Sigmoid colon (tissue), 7 donors: Measurements from ENCODE around the gene RUNX2. TPM values are rescaled to one million over a fixed set of nuclear protein-coding genes. Genes with fewer than 3 reads are reported as not detected.

ENCODE experiments used
- DNase-seq: peaks from one replicate; pipeline ENCODE4 v3.0.0-alpha.2; 2019
- H3K27ac ChIP-seq, 4 donors: fragments of 200-600 bp; sonication (generic); one replicate each; pipeline ENCODE4 v1.5.1; 2016 to 2019; ENCODE audit warnings: mild to moderate bottlenecking in 1 of 4
- H3K27me3 ChIP-seq, 3 donors: fragments of 200-600 bp; sonication (generic); one replicate each; pipeline ENCODE4 v1.5.1; 2019; ENCODE audit warnings: mild to moderate bottlenecking in 1 of 3
- H3K36me3 ChIP-seq, 4 donors: fragments of 200-600 bp; sonication (generic); one replicate each; pipeline ENCODE4 v1.5.1; 2016 to 2019
- H3K4me1 ChIP-seq, 4 donors: fragments of 200-600 bp; sonication (generic); one replicate each; pipeline ENCODE4 v1.5.1; 2017 to 2019
- H3K4me3 ChIP-seq, 4 donors: fragments of 200-600 bp; sonication (generic); one replicate each; pipeline ENCODE4 v1.5.1; 2017 to 2019; ENCODE audit warnings: mild to moderate bottlenecking in 2 of 4, moderate library complexity in 1 of 4
- H3K9me3 ChIP-seq, 4 donors: fragments of 200-600 bp in 3 of 4; sonication (generic) in 3 of 4; one replicate each; pipeline versions ENCODE4 v1.5.1 to v1.6.1; 2013 to 2019
- CTCF ChIP-seq, 4 experiments: fragments of 450-650 bp in 3 of 4; fragments of 200-600 bp in 1 of 4; IDR thresholded peaks; one replicate each; pipeline ENCODE4 v1.5.1; 2016 to 2019; ENCODE audit warnings: antibody characterized with exemption in 4 of 4, mild to moderate bottlenecking in 3 of 4, moderate library complexity in 2 of 4
- EP300 ChIP-seq, 4 donors: sonication (generic); formaldehyde crosslinking; IDR thresholded peaks; one replicate each; pipeline ENCODE4 v1.6.1; 2017; ENCODE audit warnings: antibody characterized with exemption in 4 of 4
- POLR2A ChIP-seq, 2 donors: fragments of 450-650 bp; IDR thresholded peaks; one replicate each; pipeline ENCODE4 v1.6.1; 2016; ENCODE audit warnings: antibody characterized with exemption in 2 of 2, mild to moderate bottlenecking in 2 of 2, moderate library complexity in 2 of 2
- POLR2AphosphoS5 ChIP-seq, 4 donors: sonication (generic); formaldehyde crosslinking; IDR thresholded peaks; one replicate each; pipeline ENCODE4 v1.6.1; 2017; ENCODE audit warnings: antibody characterized with exemption in 4 of 4
- WGBS, 2 donors: extraction: QIAGEN DNeasy Blood & Tissue Kit; methylation state at CpG; one replicate each; pipeline ENCODE4 v1.1.7; 2013; 5-methylcytosine and 5-hydroxymethylcytosine counted together
- intact Hi-C: fragments of 100-400 bp; cut with DNase I; formaldehyde crosslinking; loops from one replicate; pipeline ENCODE4 v1.15.1; 2023
- polyA plus RNA-seq, 3 donors: library from polyadenylated mRNA; stranded (reverse); fragments of 200-250 nt; gene quantifications; one replicate each; pipeline ENCODE4 v1.2.3, GENCODE V29; 2013
- total RNA-seq, 4 donors: library from RNA; depleted of rRNA; stranded (reverse); fragments of >200 nt; gene quantifications; one replicate each; pipeline ENCODE4 v1.1.0, GENCODE V29; 2016
- donor health status: healthy with polysubstance abuse.
- donor health status: Bipolar disorder and iron deficiency.
- donor health status: healthy.

Gene RUNX2
- total and polyA plus RNA-seq, 7 donors: 0.92 to 4.7 (median 2.9) TPM

GRCh38 chr6:45382391-45382790 lies 54.3 kb downstream of the RUNX2 start:
- no peaks in the 10 kb centered on the region for H3K27me3 ChIP-seq
- TF ChIP-seq POLR2AphosphoS5 (IDR thresholded peaks at IDR 0.05): no peak
- no peak for TF ChIP-seq EP300 (IDR thresholded peaks at IDR 0.05)
- no peak for TF ChIP-seq POLR2A (IDR thresholded peaks at IDR 0.05)
- no peak for TF ChIP-seq CTCF (IDR thresholded peaks at IDR 0.05)
- intact Hi-C loops: no loop called here
- no peak for DNase-seq
- H3K4me3 ChIP-seq: no peak overlapping the region
- H3K9me3 ChIP-seq: no peaks in the 10 kb centered on the region
- WGBS, 2 donors: 92 to 97% methylated on average over 2 of the region's 2 CpGs
- H3K4me1 ChIP-seq: peaks cover 0 to 8% (median 3%) of the 10 kb centered on the region in 4 donors
- no peak overlapping the region for H3K27ac ChIP-seq
- no peaks in the 10 kb centered on the region for H3K36me3 ChIP-seq

DNA sequence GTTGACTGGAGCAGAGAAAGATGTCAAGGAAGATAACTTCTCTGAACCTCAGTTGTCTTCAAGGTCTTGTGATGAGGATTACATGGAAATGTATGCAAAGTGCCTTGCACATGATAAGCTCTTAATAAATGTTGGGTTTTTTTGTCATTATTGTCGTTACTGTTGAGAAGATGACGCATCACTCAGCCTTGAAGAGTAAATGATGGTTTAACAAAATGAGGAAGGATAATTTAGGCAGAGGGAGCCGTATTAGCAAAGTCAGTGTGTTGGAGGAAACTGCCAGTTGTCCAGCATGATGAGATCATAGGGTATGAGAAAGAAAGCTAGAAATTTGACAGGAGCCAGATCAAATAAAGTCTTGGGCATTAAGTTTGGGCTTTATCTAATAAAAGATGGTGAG lies 58.4 kb downstream of the RUNX2 start:
- no peak for TF ChIP-seq EP300 (IDR thresholded peaks at IDR 0.05)
- TF ChIP-seq POLR2AphosphoS5 (IDR thresholded peaks at IDR 0.05): no peak
- TF ChIP-seq POLR2A (IDR thresholded peaks at IDR 0.05): no peak
- TF ChIP-seq CTCF (IDR thresholded peaks at IDR 0.05): no peak
- Histone ChIP-seq H3K4me1 (no peaks in the 10 kb centered on the region), H3K27me3 (no peaks in the 10 kb centered on the region), H3K9me3 (no peaks in the 10 kb centered on the region), H3K4me3 (no peak overlapping the region), H3K27ac (no peak overlapping the region), H3K36me3 (no peaks in the 10 kb centered on the region)
- 89 to 90% methylated on average over 3 of the region's 3 CpGs for WGBS, 2 donors
- no peak for DNase-seq
- intact Hi-C loops: no loop called here

- WGBS, 2 donors: 96% methylated on average over 5 of the region's 5 CpGs
- TF ChIP-seq CTCF (IDR thresholded peaks at IDR 0.05): no peak
- TF ChIP-seq POLR2A (IDR thresholded peaks at IDR 0.05): no peak
- no peak for TF ChIP-seq POLR2AphosphoS5 (IDR thresholded peaks at IDR 0.05)
- TF ChIP-seq EP300 (IDR thresholded peaks at IDR 0.05): no peak
These were observed 59.1 kb downstream of the RUNX2 start for GRCh38 chr6:45387236-45387635.

DNA sequence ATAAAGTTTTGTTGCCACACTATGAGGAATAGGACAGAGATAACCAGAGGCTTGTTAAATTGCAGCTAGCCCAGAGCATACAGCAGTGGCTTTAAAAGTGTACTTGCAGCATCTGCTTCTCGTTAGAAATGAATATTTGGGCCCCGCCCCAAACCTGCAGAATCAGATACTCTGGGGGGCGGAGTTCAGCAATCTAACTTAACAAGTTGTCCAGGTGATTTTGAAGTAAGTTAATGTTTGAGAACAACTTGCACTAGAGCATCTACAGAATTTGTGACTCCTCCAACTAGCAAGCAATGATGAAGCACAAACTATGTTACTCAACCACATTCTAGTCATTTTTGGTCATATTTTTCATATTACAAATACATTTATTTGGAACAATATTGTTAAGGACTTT lies 60.2 kb downstream of the RUNX2 start:
- no peaks in the 10 kb centered on the region for H3K36me3 ChIP-seq
- intact Hi-C loops: no loop called here
- no peak for DNase-seq
- no peaks in the 10 kb centered on the region for H3K27me3 ChIP-seq
- TF ChIP-seq POLR2A (IDR thresholded peaks at IDR 0.05): no peak
- no peak for TF ChIP-seq CTCF (IDR thresholded peaks at IDR 0.05)
- TF ChIP-seq POLR2AphosphoS5 (IDR thresholded peaks at IDR 0.05): no peak
- no peak for TF ChIP-seq EP300 (IDR thresholded peaks at IDR 0.05)
- no peak overlapping the region for H3K4me3 ChIP-seq
- H3K9me3 ChIP-seq: no peaks in the 10 kb centered on the region
- H3K4me1 ChIP-seq: no peaks in the 10 kb centered on the region
- WGBS, 2 donors: 19 to 72% methylated on average over 3 of the region's 3 CpGs
- H3K27ac ChIP-seq: no peak overlapping the region

More at GRCh38 chr6:45387236-45387635, 59.1 kb downstream of the RUNX2 start:
- intact Hi-C loops: no loop called here
- Histone ChIP-seq H3K4me3 (no peak overlapping the region), H3K27me3 (no peaks in the 10 kb centered on the region), H3K4me1 (no peaks in the 10 kb centered on the region), H3K27ac (no peak overlapping the region), H3K9me3 (no peaks in the 10 kb centered on the region), H3K36me3 (no peaks in the 10 kb centered on the region)
- no peak for DNase-seq

DNA sequence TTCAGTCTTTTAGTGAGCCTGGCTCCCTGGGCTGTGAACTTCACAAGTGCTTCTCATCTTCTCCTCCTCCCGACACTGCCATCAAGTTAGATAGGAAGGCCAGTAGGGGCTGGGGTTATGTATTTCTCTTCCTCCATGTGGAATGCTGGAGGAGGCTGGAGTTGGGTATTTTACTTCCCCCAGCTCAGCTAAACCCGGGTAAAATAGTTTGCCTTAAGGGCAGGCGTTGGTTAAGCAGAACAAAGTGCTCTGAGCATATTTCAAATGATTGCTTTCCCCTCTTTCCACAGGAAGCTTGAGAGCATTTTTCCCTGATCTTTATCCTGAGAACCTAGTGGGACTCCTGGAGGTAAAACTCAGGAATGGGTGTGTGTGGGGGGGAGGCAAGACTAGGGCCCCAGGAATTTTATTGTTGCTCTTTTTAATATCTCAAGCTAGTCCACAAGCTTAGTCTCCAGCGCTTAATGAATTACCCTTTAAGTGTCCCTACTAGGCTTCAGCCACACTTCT lies 66.5 kb downstream of the RUNX2 start:
- Histone ChIP-seq H3K27me3 (no peaks in the 10 kb centered on the region), H3K4me3 (no peak overlapping the region), H3K27ac (no peak overlapping the region), H3K36me3 (no peaks in the 10 kb centered on the region), H3K4me1 (no peaks in the 10 kb centered on the region), H3K9me3 (no peaks in the 10 kb centered on the region)
- intact Hi-C loops: no loop called here
- no peak for DNase-seq
- 89 to 90% methylated on average over 4 of the region's 4 CpGs for WGBS, 2 donors
- TF ChIP-seq EP300 (IDR thresholded peaks at IDR 0.05) (no peak), POLR2AphosphoS5 (IDR thresholded peaks at IDR 0.05) (no peak), CTCF (IDR thresholded peaks at IDR 0.05) (no peak), POLR2A (IDR thresholded peaks at IDR 0.05) (no peak)
